K562 (cell line): ENCODE results near the gene RNASE8. TPM values are rescaled to one million over a fixed set of nuclear protein-coding genes. Genes with fewer than 3 reads are reported as not detected.

ENCODE experiments used
- ATAC-seq: fragments of 200-7000 bp; cut with Tn5 transposase; 3 replicates; pipeline ENCODE4 v1.9.1; 2020; ENCODE audit warnings: moderate library complexity
- BruUV-seq: library from RNA; stranded (reverse); fragments of 400-500 nt; replicated peaks from 2 replicates; lab custom pipeline; 2021; lab: Mats Ljungman, UMichigan
- CTCF ChIA-PET: fragments of 300-600 bp; formaldehyde crosslinking; extraction: SDS; loops from one replicate; lab custom pipeline; 2021; ENCODE audit warnings: low intra/inter-chr PET ratio; lab: Yijun Ruan, JAX
- POLR2A ChIA-PET: fragments of 300-600, 350-650 bp; sonication (Branson Sonifier 250); formaldehyde crosslinking; extraction: SDS; loops from one replicate; lab custom pipeline; 2021; ENCODE audit warnings: antibody characterized with exemption, inconsistent platforms; lab: Yijun Ruan, JAX
- DNase-seq, 4 experiments: peaks; one replicate each; pipeline versions ENCODE4 v3.0.0 to v3.0.0-alpha.2; 2011 to 2018; ENCODE audit warnings: low spot score in 3 of 4, mixed read lengths in 3 of 4; ENCODE audit errors: extremely low read depth in 1 of 4
- FAIRE-seq: peaks from 2 replicates; lab custom pipeline; 2011; peaks lifted over from hg19 to GRCh38; lab: Jason Lieb, UNC
- H2AFZ ChIP-seq: 2 replicates; pipeline ENCODE4 v1.6.0; 2011; ENCODE audit warnings: low read depth, low read length, control low read depth, inconsistent platforms
- H3K27ac ChIP-seq: fragments of 200-600 bp; 3 replicates; pipeline ENCODE4 v1.8.0; 2011; ENCODE audit warnings: low read depth, mild to moderate bottlenecking, control low read depth, inconsistent platforms, low read length, moderate library complexity, mixed read lengths; ENCODE audit errors: extremely low read depth
- H3K27me3 ChIP-seq, 2 experiments: fragments of 300-600 bp in 1 of 2; 2 replicates in 1 of 2; 3 replicates in 1 of 2; pipeline versions ENCODE4 v1.6.0 to v1.8.0; 2011; ENCODE audit warnings: inconsistent platforms in 2 of 2, low read length in 2 of 2, mild to moderate bottlenecking in 1 of 2, mixed read lengths in 1 of 2, moderate library complexity in 1 of 2; ENCODE audit not compliant: control insufficient read depth in 2 of 2, insufficient read depth in 2 of 2
- H3K36me3 ChIP-seq: fragments of 300-600 bp; 3 replicates; pipeline ENCODE4 v1.8.0; 2011; ENCODE audit warnings: mild to moderate bottlenecking, low read length, inconsistent platforms; ENCODE audit not compliant: control insufficient read depth, insufficient read depth
- H3K4me1 ChIP-seq, 2 experiments: fragments of 200-600 bp in 1 of 2; replicated peaks in 1 of 2; 2 replicates in 1 of 2; 3 replicates in 1 of 2; pipeline versions ENCODE4 v1.5.1 to v1.8.0; 2011; ENCODE audit warnings: inconsistent platforms in 2 of 2, low read length in 2 of 2, mild to moderate bottlenecking in 1 of 2, mixed read lengths in 1 of 2, moderate library complexity in 1 of 2; ENCODE audit not compliant: control insufficient read depth in 2 of 2, insufficient read depth in 2 of 2
- H3K4me2 ChIP-seq: 2 replicates; pipeline ENCODE4 v1.6.1; 2011; ENCODE audit warnings: low read length, control low read depth, inconsistent platforms, mixed read lengths; ENCODE audit not compliant: insufficient read depth
- H3K4me3 ChIP-seq: fragments of 200-600 bp; sonication (generic), shearing (Covaris generic); 2 replicates; pipeline ENCODE4 v1.5.1; 2016; ENCODE audit warnings: control low read depth, inconsistent platforms
- H3K79me2 ChIP-seq: fragments of 200-600 bp; 3 replicates; pipeline ENCODE4 v1.8.0; 2011; ENCODE audit warnings: low read length, inconsistent platforms; ENCODE audit not compliant: control insufficient read depth, insufficient read depth
- H3K9ac ChIP-seq, 2 experiments: 2 replicates each; pipeline versions ENCODE4 v1.6.0 to v1.6.1; 2011; ENCODE audit warnings: low read depth in 2 of 2, low read length in 2 of 2, control low read depth in 1 of 2, inconsistent platforms in 1 of 2, mild to moderate bottlenecking in 1 of 2, mixed read lengths in 1 of 2; ENCODE audit not compliant: insufficient read depth in 1 of 2
- H3K9me1 ChIP-seq: one replicate; pipeline ENCODE4 v1.6.0; 2011; ENCODE audit warnings: inconsistent platforms, mild to moderate bottlenecking, low read length, moderate library complexity; ENCODE audit not compliant: control insufficient read depth, insufficient read depth
- H3K9me3 ChIP-seq: replicated peaks from 2 replicates; pipeline ENCODE4 v1.5.1; 2011; ENCODE audit warnings: low read depth, low read length, inconsistent platforms; ENCODE audit not compliant: control insufficient read depth, insufficient read depth
- H4K20me1 ChIP-seq: replicated peaks from 2 replicates; pipeline ENCODE4 v1.6.1; 2011; ENCODE audit warnings: low read length, inconsistent platforms, mixed read lengths; ENCODE audit not compliant: control insufficient read depth, insufficient read depth
- HDAC1 ChIP-seq, 2 experiments: fragments of 450-650 bp; IDR thresholded peaks; 2 replicates each; pipeline ENCODE4 v1.6.1; 2016 to 2017; ENCODE audit warnings: inconsistent platforms in 1 of 2, mild to moderate bottlenecking in 1 of 2, moderate library complexity in 1 of 2
- HLTF ChIP-seq: fragments of 450-650 bp; IDR thresholded peaks from 2 replicates; pipeline ENCODE4 v1.6.1; 2016
- RBFOX2 ChIP-seq: fragments of 200-400 bp; formaldehyde crosslinking; IDR thresholded peaks from 2 replicates; pipeline ENCODE4 v1.6.1; 2017; ENCODE audit warnings: low read depth, mild to moderate bottlenecking, low read length, moderate library complexity
- ZFX ChIP-seq: sonication (generic); formaldehyde crosslinking; IDR thresholded peaks from 2 replicates; pipeline ENCODE4 v1.8.0; 2022; ENCODE audit warnings: mild to moderate bottlenecking, missing genetic modification reagents, moderate library complexity
- WGBS: fragments of 100-300 bp; shearing (Covaris generic); methylation state at CpG from one replicate; pipeline ENCODE4 v1.1.6; 2016; ENCODE audit warnings: low coverage, mixed read lengths; ENCODE audit not compliant: insufficient coverage; ENCODE audit errors: missing lambda C conversion rate; 5-methylcytosine and 5-hydroxymethylcytosine counted together
- in situ Hi-C: fragments of 300-500 bp; cut with MboI; formaldehyde crosslinking; loops from 4 replicates; pipeline ENCODE4 v1.15.0; 2018; ENCODE audit warnings: inconsistent platforms, mixed read lengths
- intact Hi-C: fragments of 100-400 bp; cut with micrococcal nuclease; formaldehyde crosslinking; loops from 2 replicates; pipeline ENCODE4 v1.14.2; 2022
- polyA plus RNA-seq, 8 experiments: library from polyadenylated mRNA; depleted of rRNA in 4 of 8; stranded (reverse) in 5 of 8; unstranded in 3 of 8; fragments of >200 nt; fragmentation: Nextera tagmentation in 2 of 8; fragmentation: Illumina TruSeq in 1 of 8; extraction: Ambion mirVana in 2 of 8; extraction: Trizol in 1 of 8; gene quantifications; 2 replicates each; pipeline versions ENCODE4 v1.2.1 to v1.2.3, GENCODE V29; 2011 to 2014; ENCODE audit warnings: inconsistent platforms in 1 of 8, missing spikeins in 1 of 8
- total RNA-seq, 7 experiments: library from RNA; depleted of rRNA in 6 of 7; stranded (reverse); fragments of >200 nt in 6 of 7; fragmentation: Illumina TruSeq in 2 of 7; extraction: Trizol in 2 of 7; gene quantifications; 2 replicates each; pipeline versions ENCODE4 v1.2.1 to v1.2.3, GENCODE V29; 2011 to 2021; ENCODE audit warnings: low replicate concordance in 1 of 7
- TF ChIP-seq, protein P1 (sequence below): fragments of 450-650 bp; IDR thresholded peaks from 2 replicates; pipeline ENCODE4 v1.6.1; 2018; ENCODE audit warnings: mild to moderate bottlenecking, low read depth; ENCODE audit not compliant: partially characterized antibody
- TF ChIP-seq, protein P2 (sequence below): fragments of 250-450 bp; sonication (Bioruptor Pico); IDR thresholded peaks from 2 replicates; pipeline ENCODE4 v1.8.0; 2021; ENCODE audit warnings: moderate library complexity, mild to moderate bottlenecking, inconsistent platforms
- TF ChIP-seq, protein P3 (sequence below): fragments of 250-450 bp; sonication (Bioruptor Pico); IDR thresholded peaks from 2 replicates; pipeline ENCODE4 v1.9.0; 2021; ENCODE audit warnings: mild to moderate bottlenecking, inconsistent platforms

The RNASE8 gene
- total and polyA plus RNA-seq, 9 of the 15 experiments (the other 6 are each of a cell fraction or from before 2014, with no cell fraction given) = not detected

DNA sequence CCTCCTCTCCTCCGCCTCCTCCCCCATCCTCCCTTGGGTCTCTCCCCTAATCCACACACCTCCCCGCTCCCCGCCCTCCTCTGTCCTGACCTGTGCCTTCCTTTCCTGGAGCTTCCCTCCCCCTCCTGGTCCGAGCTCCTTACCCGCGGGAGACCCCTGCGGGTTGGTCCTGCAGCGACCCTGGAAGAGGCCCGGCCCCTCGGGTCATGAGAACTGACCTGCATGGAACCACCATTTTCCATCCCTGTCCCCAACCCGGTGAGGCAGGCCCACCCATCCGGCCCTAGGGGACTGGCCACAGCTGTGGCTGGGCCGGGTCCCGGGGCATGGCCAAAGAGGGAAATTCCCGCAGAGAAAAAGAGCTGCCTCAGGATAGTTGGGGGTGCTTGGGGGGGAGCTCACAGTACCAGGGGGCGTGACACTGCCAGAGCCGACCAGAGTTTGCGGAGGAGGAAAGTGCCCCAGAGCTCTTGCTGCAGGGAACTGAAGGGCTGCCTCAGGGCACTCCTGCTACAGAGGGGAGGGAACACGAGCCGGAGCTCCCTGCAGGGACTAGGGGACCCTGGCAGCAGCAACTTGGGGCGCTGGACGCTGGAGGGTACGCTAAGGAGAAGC lies 13.1 kb downstream of the RNASE8 start:
- ChIA-PET POLR2A (interaction anchor here (0.6 to 2.0 kb wide), 10 partner anchors 9 to 121 kb away, joined by 3 to 6 read pairs (median 4); partner anchors contain the start of gene RNASE8), CTCF (interaction anchor here (1.9 to 4.6 kb wide), 2 partner anchors 21 to 35 kb away, joined by 10 to 54 read pairs; no protein-coding TSS in a partner anchor)
- in situ Hi-C loops (no loop called here), intact Hi-C loops (no loop called here)
- peak overlapping the region; percentile 38 to 91; a peak in 3 of 4 replicates for H3K9ac ChIP-seq
- ATAC-seq (peak; percentile 4; the same call in 2 of the 3 replicates), DNase-seq (peak in 3 of 4 experiments; percentile 22 to 38 (median 36)), FAIRE-seq (no peak)
- TF ChIP-seq HLTF (no peak), ZFX (0 out of 2 replicates have a peak, but pooled peaks have one; percentile 3), HDAC1 (IDR thresholded peaks at IDR 0.05) (0 out of 4 replicates have a peak, but pooled peaks of 1 of the 2 experiments have one; percentile 45), RBFOX2 (peak; percentile 36; the same call in 1 of the 2 replicates)
- TF ChIP-seq, protein P1, sequence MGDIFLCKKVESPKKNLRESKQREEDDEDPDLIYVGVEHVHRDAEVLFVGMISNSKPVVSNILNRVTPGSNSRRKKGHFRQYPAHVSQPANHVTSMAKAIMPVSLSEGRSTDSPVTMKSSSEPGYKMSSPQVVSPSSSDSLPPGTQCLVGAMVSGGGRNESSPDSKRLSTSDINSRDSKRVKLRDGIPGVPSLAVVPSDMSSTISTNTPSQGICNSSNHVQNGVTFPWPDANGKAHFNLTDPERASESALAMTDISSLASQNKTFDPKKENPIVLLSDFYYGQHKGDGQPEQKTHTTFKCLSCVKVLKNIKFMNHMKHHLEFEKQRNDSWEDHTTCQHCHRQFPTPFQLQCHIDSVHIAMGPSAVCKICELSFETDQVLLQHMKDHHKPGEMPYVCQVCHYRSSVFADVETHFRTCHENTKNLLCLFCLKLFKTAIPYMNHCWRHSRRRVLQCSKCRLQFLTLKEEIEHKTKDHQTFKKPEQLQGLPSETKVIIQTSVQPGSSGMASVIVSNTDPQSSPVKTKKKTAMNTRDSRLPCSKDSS = no peak
- TF ChIP-seq, protein P2, sequence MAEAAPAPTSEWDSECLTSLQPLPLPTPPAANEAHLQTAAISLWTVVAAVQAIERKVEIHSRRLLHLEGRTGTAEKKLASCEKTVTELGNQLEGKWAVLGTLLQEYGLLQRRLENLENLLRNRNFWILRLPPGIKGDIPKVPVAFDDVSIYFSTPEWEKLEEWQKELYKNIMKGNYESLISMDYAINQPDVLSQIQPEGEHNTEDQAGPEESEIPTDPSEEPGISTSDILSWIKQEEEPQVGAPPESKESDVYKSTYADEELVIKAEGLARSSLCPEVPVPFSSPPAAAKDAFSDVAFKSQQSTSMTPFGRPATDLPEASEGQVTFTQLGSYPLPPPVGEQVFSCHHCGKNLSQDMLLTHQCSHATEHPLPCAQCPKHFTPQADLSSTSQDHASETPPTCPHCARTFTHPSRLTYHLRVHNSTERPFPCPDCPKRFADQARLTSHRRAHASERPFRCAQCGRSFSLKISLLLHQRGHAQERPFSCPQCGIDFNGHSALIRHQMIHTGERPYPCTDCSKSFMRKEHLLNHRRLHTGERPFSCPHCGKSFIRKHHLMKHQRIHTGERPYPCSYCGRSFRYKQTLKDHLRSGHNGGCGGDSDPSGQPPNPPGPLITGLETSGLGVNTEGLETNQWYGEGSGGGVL (CRISPR knock-in tag) = no peak
- TF ChIP-seq, protein P3, sequence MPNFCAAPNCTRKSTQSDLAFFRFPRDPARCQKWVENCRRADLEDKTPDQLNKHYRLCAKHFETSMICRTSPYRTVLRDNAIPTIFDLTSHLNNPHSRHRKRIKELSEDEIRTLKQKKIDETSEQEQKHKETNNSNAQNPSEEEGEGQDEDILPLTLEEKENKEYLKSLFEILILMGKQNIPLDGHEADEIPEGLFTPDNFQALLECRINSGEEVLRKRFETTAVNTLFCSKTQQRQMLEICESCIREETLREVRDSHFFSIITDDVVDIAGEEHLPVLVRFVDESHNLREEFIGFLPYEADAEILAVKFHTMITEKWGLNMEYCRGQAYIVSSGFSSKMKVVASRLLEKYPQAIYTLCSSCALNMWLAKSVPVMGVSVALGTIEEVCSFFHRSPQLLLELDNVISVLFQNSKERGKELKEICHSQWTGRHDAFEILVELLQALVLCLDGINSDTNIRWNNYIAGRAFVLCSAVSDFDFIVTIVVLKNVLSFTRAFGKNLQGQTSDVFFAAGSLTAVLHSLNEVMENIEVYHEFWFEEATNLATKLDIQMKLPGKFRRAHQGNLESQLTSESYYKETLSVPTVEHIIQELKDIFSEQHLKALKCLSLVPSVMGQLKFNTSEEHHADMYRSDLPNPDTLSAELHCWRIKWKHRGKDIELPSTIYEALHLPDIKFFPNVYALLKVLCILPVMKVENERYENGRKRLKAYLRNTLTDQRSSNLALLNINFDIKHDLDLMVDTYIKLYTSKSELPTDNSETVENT = no peak
- peak overlapping the region; percentile 87 for H2AFZ ChIP-seq
- peaks cover 2 to 41% of the 10 kb centered on the region in 2 experiments; a peak in 3 of 5 replicates for H3K4me1 ChIP-seq
- no peaks in the 10 kb centered on the region for H3K9me1 ChIP-seq
- H4K20me1 ChIP-seq = no peaks in the 10 kb centered on the region
- H3K4me3 ChIP-seq = peak overlapping the region; percentile 41
- peak overlapping the region; percentile 72 for H3K4me2 ChIP-seq
- H3K79me2 ChIP-seq = no peaks in the 10 kb centered on the region; the same call in 2 of the 3 replicates
- BruUV-seq = TSS peak; percentile 36
- no peaks in the 10 kb centered on the region for H3K36me3 ChIP-seq
- H3K9me3 ChIP-seq = no peaks in the 10 kb centered on the region
- WGBS = 14% methylated on average over 8 of the region's 23 CpGs
- no peak overlapping the region; the same call in 2 of the 3 replicates for H3K27ac ChIP-seq
- no peaks in the 10 kb centered on the region for H3K27me3 ChIP-seq
